Naive B cell (primary cell): ENCODE results near the gene NECTIN2. TPM values are rescaled to one million over a fixed set of nuclear protein-coding genes. Genes with fewer than 3 reads are reported as not detected.

Experiments used
- ATAC-seq, 2 donors: fragments of 150-1000 bp; cut with Tn5 transposase; 2 replicates each; pipeline ENCODE4 v1.10.0; 2021; ENCODE audit warnings: low read depth in 2 of 2, mild to moderate bottlenecking in 2 of 2, moderate library complexity in 2 of 2
- DNase-seq: peaks from one replicate; pipeline ENCODE4 v3.0.0; 2022
- H3K27ac Mint-ChIP-seq, 6 donors: one replicate each; pipeline ENCODE4 v1.8.0; 2020 to 2022; ENCODE audit warnings: mild to moderate bottlenecking in 6 of 6, mixed read lengths in 6 of 6, moderate library complexity in 5 of 6, inconsistent platforms in 2 of 6
- H3K27me3 Mint-ChIP-seq, 3 donors: one replicate each; pipeline ENCODE4 v1.8.0; 2021 to 2022; ENCODE audit warnings: mixed read lengths in 3 of 3, mild to moderate bottlenecking in 1 of 3
- H3K36me3 Mint-ChIP-seq, 2 donors: one replicate each; pipeline ENCODE4 v1.8.0; 2020 to 2022; ENCODE audit warnings: mixed read lengths in 2 of 2, inconsistent platforms in 1 of 2, mild to moderate bottlenecking in 1 of 2
- H3K4me1 Mint-ChIP-seq, 3 donors: one replicate each; pipeline ENCODE4 v1.8.0; 2020 to 2022; ENCODE audit warnings: mixed read lengths in 3 of 3, inconsistent platforms in 1 of 3, mild to moderate bottlenecking in 1 of 3, moderate library complexity in 1 of 3
- H3K4me3 Mint-ChIP-seq, 8 donors: one replicate each; pipeline ENCODE4 v1.8.0; 2020 to 2022; ENCODE audit warnings: mild to moderate bottlenecking in 8 of 8, mixed read lengths in 8 of 8, moderate library complexity in 8 of 8, inconsistent platforms in 2 of 8
- H3K9me3 Mint-ChIP-seq, 7 donors: one replicate each; pipeline ENCODE4 v1.8.0; 2020 to 2022; ENCODE audit warnings: mixed read lengths in 7 of 7, mild to moderate bottlenecking in 5 of 7, inconsistent platforms in 2 of 7, moderate library complexity in 1 of 7
- polyA plus RNA-seq, 6 donors: library from polyadenylated mRNA; unstranded; fragments of 300-500 nt; fragmentation: Illumina TruSeq; gene quantifications; one replicate each; pipeline ENCODE4 v1.2.3, GENCODE V29; 2021; ENCODE audit warnings: low read depth in 6 of 6

Gene NECTIN2
- polyA plus RNA-seq, 6 donors from 2014 or later: not detected

DNA sequence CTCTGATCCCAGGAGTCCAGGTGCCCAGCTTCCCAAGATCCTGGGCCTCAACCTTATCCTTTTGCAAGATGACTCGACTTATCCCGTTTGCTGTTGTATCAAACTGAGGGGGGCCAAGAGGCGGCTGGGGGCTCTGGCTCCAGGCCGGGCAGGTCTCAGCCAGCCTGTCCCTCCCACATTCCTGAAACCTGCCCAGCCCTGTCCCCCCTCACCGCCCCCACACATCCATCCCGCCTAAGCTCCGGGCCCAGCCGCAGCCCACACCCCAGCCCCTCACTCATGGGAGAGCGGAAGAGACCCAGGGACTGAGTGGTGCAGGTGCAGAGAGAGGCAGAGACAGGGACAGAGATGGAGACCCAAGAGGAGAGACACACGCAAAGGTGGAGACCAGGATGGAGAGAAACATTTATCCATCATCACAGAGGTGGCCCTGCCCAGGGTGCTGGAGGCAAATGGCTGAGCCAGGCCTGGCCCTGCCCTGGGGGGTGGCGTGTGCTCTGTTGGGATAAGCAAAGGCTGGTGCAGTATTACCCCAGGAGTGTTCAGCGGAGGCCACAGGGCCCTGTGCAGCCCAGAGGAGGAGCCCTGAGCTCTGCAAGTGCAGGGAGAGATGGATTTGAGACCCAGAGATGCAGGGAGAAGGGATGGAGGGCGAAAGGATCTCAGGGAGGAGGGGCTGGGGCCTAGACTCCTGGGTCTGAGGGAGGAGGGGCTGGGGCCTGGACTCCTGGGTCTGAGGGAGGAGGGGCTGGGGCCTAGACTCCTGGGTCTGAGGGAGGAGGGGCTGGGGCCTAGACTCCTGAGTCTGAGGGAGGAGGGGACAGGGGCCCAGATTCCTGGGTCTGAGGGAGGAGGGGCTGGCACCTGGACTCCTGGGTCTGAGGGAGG, 35.6 kb upstream of the NECTIN2 start:
- no peak for DNase-seq
- no peak for ATAC-seq
- H3K4me1 Mint-ChIP-seq: peaks cover 7 to 11% (median 10%) of the 10 kb centered on the region in 3 donors

DNA sequence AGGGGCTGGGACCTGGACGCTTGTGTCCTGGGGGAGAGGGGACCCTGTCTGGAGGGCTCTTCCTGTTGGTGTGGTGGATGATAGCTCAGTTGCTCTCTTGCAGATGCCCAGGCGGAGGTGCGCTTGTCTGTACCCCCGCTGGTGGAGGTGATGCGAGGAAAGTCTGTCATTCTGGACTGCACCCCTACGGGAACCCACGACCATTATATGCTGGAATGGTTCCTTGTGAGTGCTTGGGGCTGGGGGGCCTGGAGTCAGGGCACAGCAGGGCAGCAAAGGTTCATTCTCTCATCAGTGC, 35.0 kb upstream of the NECTIN2 start:
- peak overlapping the region in 1 of 8 donors; percentile 47 for H3K4me3 Mint-ChIP-seq
- H3K27ac Mint-ChIP-seq: peak overlapping the region in 1 of 6 donors; percentile 92
- DNase-seq: no peak
- no peaks in the 10 kb centered on the region for H3K9me3 Mint-ChIP-seq
- peaks cover 18 to 56% (median 33%) of the 10 kb centered on the region in 3 donors for H3K27me3 Mint-ChIP-seq
- H3K4me1 Mint-ChIP-seq: peaks cover 7 to 11% (median 10%) of the 10 kb centered on the region in 3 donors
- no peaks in the 10 kb centered on the region for H3K36me3 Mint-ChIP-seq
- no peak for ATAC-seq

More for the DNA sequence above, 35.6 kb upstream of the NECTIN2 start:
- no peak overlapping the region for H3K27ac Mint-ChIP-seq
- H3K27me3 Mint-ChIP-seq: peaks cover 17 to 56% (median 33%) of the 10 kb centered on the region in 3 donors
- no peaks in the 10 kb centered on the region for H3K9me3 Mint-ChIP-seq
- H3K36me3 Mint-ChIP-seq: no peaks in the 10 kb centered on the region
- no peak overlapping the region for H3K4me3 Mint-ChIP-seq

DNA sequence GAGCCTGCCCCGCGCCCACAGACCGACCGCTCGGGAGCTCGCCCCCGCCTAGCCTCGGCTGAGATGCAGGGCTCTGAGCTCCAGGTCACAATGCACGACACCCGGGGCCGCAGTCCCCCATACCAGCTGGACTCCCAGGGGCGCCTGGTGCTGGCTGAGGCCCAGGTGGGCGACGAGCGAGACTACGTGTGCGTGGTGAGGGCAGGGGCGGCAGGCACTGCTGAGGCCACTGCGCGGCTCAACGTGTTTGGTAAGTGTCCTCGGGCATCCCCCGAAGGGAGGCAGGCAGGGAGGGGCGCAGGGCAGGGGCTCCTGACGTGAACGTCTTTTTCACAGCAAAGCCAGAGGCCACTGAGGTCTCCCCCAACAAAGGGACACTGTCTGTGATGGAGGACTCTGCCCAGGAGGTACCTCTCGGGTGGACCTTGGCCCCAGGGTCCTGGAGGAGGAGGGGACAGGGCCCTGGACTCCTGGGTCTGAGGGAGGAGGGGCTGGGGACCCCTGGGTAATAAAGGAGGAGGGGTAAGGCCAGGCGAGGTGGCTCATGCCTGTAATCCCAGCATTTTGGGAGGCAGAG, 33.9 kb upstream of the NECTIN2 start:
- peaks cover 18 to 51% (median 37%) of the 10 kb centered on the region in 3 donors for H3K27me3 Mint-ChIP-seq
- peaks cover 7 to 11% (median 10%) of the 10 kb centered on the region in 3 donors for H3K4me1 Mint-ChIP-seq
- H3K9me3 Mint-ChIP-seq: peaks cover 0 to 1% (median 0%) of the 10 kb centered on the region in 7 donors
- no peak overlapping the region for H3K27ac Mint-ChIP-seq
- DNase-seq: no peak
- H3K4me3 Mint-ChIP-seq: no peak overlapping the region
- ATAC-seq: no peak
- H3K36me3 Mint-ChIP-seq: no peaks in the 10 kb centered on the region

DNA sequence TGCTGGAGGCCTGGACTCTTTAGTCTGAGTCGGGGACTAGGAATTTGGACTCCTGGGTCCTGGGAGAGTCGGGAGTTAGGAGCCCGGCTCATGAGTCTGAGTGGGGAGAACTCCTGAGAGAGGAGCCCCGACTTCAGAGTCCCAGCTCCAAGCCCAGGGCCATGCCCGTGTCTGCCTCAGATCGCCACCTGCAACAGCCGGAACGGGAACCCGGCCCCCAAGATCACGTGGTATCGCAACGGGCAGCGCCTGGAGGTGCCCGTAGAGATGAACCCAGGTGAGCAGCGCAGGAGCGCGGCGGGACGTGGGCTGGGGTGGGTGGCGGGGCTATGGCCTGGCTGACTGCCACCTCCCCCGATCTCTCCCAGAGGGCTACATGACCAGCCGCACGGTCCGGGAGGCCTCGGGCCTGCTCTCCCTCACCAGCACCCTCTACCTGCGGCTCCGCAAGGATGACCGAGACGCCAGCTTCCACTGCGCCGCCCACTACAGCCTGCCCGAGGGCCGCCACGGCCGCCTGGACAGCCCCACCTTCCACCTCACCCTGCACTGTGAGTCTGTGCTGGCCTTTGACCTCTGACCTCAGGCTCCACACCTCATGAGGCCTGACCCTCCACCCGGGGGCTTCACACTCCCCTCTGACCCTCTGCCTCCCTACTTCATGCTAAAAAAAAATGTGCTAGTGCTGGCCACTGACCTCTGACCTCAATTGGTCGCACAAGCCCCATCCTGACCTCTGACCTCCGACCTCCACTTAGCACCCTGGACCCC, 32.8 kb upstream of the NECTIN2 start:
- Mint-ChIP-seq H3K27ac (peak overlapping the region in 2 of 6 donors; percentile 16 to 82), H3K4me1 (peaks cover 4 to 9% (median 8%) of the 10 kb centered on the region in 3 donors), H3K9me3 (peaks cover 0 to 1% (median 0%) of the 10 kb centered on the region in 7 donors), H3K4me3 (no peak overlapping the region), H3K27me3 (peaks cover 17 to 51% (median 39%) of the 10 kb centered on the region in 3 donors), H3K36me3 (no peaks in the 10 kb centered on the region)
- DNase-seq (no peak), ATAC-seq (no peak)

DNA sequence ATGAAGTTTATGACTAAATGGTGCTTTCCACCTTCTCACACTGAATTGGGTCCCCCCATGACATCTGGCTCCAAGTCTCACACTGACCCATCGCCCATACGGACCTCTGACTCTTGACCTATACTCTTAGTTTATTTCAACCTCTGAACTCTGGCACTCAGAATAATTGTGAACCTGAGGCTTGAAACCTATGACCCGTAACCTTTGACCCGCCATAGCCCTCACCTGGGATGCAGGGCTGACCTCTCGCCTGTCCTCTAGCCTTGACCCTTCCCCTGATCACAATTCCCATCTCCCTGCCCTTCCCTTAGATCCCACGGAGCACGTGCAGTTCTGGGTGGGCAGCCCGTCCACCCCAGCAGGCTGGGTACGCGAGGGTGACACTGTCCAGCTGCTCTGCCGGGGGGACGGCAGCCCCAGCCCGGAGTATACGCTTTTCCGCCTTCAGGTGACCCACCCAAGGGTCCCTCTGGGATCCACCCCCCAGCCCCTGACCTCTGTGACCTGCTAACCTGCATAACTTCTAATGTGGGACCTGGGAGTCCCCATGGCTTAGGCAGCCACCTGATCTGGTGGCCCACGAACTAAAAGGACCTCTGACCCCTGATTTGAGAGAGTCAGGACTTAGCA, 32.1 kb upstream of the NECTIN2 start:
- no peak for ATAC-seq
- Mint-ChIP-seq H3K36me3 (no peaks in the 10 kb centered on the region), H3K9me3 (peaks cover 0 to 1% (median 0%) of the 10 kb centered on the region in 7 donors), H3K27ac (peak overlapping the region in 2 of 6 donors; percentile 16 to 84), H3K4me3 (no peak overlapping the region), H3K4me1 (peaks cover 0 to 4% (median 3%) of the 10 kb centered on the region in 3 donors), H3K27me3 (peaks cover 13 to 51% (median 33%) of the 10 kb centered on the region in 3 donors)
- DNase-seq: no peak

DNA sequence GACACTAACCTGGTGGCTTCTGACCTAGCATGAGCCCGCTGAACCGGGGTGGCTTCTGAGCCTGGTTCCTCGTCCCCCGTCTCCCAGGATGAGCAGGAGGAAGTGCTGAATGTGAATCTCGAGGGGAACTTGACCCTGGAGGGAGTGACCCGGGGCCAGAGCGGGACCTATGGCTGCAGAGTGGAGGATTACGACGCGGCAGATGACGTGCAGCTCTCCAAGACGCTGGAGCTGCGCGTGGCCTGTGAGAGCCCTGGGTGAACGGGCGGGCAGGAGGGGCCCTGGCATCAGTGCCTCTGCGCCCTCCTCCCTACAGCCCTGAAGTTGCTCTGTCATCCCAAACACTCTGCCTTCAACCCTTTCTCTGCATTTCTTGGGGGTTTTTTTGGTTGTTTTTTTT, 31.6 kb upstream of the NECTIN2 start:
- ATAC-seq: no peak
- peaks cover 13 to 52% (median 33%) of the 10 kb centered on the region in 3 donors for H3K27me3 Mint-ChIP-seq
- peak overlapping the region in 1 of 6 donors; percentile 57 for H3K27ac Mint-ChIP-seq
- H3K9me3 Mint-ChIP-seq: peaks cover 0 to 1% (median 0%) of the 10 kb centered on the region in 7 donors
- no peaks in the 10 kb centered on the region for H3K36me3 Mint-ChIP-seq
- peaks cover 0 to 4% (median 0%) of the 10 kb centered on the region in 3 donors for H3K4me1 Mint-ChIP-seq
- H3K4me3 Mint-ChIP-seq: no peak overlapping the region
- no peak for DNase-seq

DNA sequence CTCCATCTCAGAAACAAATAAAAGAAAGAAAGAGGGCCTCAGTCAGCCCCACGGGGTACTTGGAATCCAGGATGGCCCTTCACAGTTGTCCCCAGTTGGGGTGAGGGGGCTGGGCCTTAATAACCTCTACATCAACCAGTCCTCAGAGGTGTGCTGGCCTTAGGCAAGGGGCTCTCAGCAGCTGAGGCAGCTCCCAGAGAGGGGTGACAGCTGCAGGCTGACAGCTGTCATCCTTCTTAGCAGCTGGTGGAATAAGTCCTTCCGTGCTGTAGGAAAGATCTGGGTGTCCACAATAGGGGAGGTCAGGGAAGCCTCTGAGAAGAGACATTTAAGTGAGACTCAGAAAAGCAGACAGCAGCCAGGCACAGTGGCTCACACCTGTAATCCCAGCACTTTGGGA, 29.8 kb upstream of the NECTIN2 start:
- H3K36me3 Mint-ChIP-seq: no peaks in the 10 kb centered on the region
- H3K27me3 Mint-ChIP-seq: peaks cover 10 to 46% (median 28%) of the 10 kb centered on the region in 3 donors
- ATAC-seq (no peak), DNase-seq (no peak)
- no peak overlapping the region for H3K27ac Mint-ChIP-seq
- peaks cover 0 to 4% (median 0%) of the 10 kb centered on the region in 3 donors for H3K4me1 Mint-ChIP-seq
- H3K4me3 Mint-ChIP-seq: no peak overlapping the region
- peaks cover 0 to 1% (median 0%) of the 10 kb centered on the region in 7 donors for H3K9me3 Mint-ChIP-seq

DNA sequence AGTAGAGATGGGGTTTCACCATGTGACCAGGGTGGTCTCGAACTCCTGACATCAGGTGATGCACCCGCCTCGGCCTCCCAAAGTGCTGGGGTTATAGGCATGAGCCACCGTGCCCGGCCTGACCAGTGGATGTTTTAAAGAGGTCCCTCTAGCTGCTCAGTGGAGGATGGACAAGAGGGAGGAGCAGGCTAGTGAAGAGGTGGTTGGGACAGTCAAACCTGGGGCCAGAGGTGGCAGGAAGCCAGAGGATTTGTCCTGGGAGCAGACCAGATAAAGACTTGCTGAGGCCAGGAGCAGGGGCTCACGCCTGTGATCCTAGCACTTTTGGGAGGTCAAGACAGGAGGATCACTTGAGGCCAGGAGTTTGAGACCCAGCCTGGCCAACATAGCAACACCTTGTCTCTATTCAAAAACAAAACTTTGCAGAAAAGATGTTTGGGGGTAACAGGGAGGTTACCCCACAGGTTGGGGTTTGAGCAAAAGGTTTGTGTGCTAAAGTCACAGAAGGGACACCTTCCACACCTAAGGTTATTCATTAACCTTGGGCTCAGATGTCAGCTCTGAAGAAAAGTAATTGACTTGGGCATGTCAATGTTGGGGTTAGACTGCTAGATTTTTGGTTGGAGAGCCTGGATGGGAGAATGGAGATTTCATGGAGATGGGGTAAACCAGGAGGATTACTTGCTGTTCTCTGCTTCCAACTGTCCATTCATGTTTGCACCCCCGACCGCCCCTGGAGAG, 28.2 kb upstream of the NECTIN2 start:
- ATAC-seq (no peak), DNase-seq (no peak)
- Mint-ChIP-seq H3K27me3 (peaks cover 9 to 37% (median 29%) of the 10 kb centered on the region in 3 donors), H3K9me3 (peaks cover 0 to 1% (median 0%) of the 10 kb centered on the region in 7 donors), H3K4me1 (no peaks in the 10 kb centered on the region), H3K4me3 (peak overlapping the region in 1 of 8 donors; percentile 24), H3K36me3 (no peaks in the 10 kb centered on the region), H3K27ac (peak overlapping the region in 1 of 6 donors; percentile 32)

DNA sequence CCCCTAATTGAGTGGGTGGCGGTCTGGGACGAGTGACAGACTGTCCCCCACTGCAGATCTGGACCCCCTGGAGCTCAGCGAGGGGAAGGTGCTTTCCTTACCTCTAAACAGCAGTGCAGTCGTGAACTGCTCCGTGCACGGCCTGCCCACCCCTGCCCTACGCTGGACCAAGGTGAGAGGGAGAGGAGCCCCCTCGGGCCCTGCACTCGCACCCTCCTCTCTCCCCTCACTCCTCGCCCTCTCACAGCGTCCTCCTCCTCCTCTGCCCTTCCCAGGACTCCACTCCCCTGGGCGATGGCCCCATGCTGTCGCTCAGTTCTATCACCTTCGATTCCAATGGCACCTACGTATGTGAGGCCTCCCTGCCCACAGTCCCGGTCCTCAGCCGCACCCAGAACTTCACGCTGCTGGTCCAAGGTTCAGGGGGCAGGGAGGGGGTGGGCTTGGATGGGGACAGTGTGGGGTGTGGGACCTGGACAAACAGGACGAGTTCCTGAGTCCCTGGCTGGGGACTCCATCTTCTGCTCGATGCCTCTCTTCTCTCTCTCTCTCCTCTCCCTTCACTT, 27.5 kb upstream of the NECTIN2 start:
- Mint-ChIP-seq H3K4me3 (no peak overlapping the region), H3K27ac (peak overlapping the region in 1 of 6 donors; percentile 32), H3K9me3 (peaks cover 0 to 1% (median 0%) of the 10 kb centered on the region in 7 donors), H3K27me3 (peaks cover 8 to 36% (median 29%) of the 10 kb centered on the region in 3 donors), H3K4me1 (no peaks in the 10 kb centered on the region), H3K36me3 (no peaks in the 10 kb centered on the region)
- ATAC-seq (no peak), DNase-seq (no peak)

DNA sequence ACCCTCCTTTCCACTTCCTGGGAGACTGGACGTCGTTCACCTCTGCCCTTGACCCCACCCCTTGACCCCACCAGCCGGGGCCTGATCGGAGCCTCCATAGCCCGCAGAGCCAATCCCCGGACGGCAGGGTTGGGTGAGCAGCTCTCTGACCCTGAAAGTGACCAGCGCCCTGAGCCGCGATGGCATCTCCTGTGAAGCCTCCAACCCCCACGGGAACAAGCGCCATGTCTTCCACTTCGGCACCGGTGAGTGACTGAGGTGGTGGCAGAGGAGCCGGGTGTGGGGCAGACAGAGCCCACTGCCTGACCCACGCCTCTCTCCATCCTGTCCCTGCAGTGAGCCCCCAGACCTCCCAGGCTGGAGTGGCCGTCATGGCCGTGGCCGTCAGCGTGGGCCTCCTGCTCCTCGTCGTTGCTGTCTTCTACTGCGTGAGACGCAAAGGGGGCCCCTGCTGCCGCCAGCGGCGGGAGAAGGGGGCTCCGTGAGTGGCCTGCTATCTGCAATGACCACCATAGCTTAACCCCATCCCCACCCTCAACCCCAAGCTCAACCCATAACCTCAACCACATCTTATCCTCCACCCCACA, 26.8 kb upstream of the NECTIN2 start:
- DNase-seq (no peak), ATAC-seq (no peak)
- H3K27me3 Mint-ChIP-seq: peaks cover 3 to 30% (median 29%) of the 10 kb centered on the region in 3 donors
- no peaks in the 10 kb centered on the region for H3K4me1 Mint-ChIP-seq
- H3K9me3 Mint-ChIP-seq: peaks cover 0 to 1% (median 0%) of the 10 kb centered on the region in 7 donors
- no peaks in the 10 kb centered on the region for H3K36me3 Mint-ChIP-seq
- no peak overlapping the region for H3K27ac Mint-ChIP-seq
- H3K4me3 Mint-ChIP-seq: no peak overlapping the region

DNA sequence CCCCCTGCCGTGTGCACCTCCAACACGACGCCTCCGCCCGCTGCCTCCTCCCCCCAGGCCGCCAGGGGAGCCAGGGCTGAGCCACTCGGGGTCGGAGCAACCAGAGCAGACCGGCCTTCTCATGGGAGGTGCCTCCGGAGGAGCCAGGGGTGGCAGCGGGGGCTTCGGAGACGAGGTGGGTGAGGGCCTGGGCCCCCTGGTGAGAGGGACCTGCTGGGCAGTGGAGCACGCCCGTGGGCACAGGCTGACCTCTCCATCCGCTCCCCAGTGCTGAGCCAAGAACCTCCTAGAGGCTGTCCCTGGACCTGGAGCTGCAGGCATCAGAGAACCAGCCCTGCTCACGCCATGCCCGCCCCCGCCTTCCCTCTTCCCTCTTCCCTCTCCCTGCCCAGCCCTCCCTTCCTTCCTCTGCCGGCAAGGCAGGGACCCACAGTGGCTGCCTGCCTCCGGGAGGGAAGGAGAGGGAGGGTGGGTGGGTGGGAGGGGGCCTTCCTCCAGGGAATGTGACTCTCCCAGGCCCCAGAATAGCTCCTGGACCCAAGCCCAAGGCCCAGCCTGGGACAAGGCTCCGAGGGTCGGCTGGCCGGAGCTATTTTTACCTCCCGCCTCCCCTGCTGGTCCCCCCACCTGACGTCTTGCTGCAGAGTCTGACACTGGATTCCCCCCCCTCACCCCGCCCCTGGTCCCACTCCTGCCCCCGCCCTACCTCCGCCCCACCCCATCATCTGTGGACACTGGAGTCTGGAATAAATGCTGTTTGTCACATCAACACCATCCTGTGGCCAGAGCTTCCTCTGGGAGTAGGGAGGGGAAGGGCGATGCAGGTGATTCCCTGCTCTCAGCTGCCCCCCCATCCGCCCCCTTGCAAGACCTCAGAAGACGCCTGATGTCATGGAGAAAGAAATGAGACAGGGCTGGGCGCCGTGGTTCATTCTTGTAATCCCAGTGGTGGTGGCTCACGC, 25.2 kb upstream of the NECTIN2 start:
- no peaks in the 10 kb centered on the region for H3K4me1 Mint-ChIP-seq
- DNase-seq (no peak), ATAC-seq (no peak)
- H3K27me3 Mint-ChIP-seq: peaks cover 0 to 43% (median 29%) of the 10 kb centered on the region in 3 donors
- H3K36me3 Mint-ChIP-seq: no peaks in the 10 kb centered on the region
- H3K4me3 Mint-ChIP-seq: no peak overlapping the region
- peaks cover 0 to 1% (median 0%) of the 10 kb centered on the region in 7 donors for H3K9me3 Mint-ChIP-seq
- H3K27ac Mint-ChIP-seq: no peak overlapping the region
